OCI-LY3 (cell line): ENCODE results near the gene ZNF561.
A peak's percentile ranks its signal among the peaks of the same experiment; 100 is the strongest.

Source experiments
- H2AFZ ChIP-seq: fragments of 200-600, 300-600 bp; shearing (Covaris generic); 2 replicates; pipeline ENCODE4 v1.6.0; 2014; ENCODE audit warnings: antibody characterized with exemption, low read depth, low read length
- H3K27ac ChIP-seq: fragments of 200-600, 300-600 bp; sonication (generic); 2 replicates; pipeline ENCODE4 v1.5.1; 2014; ENCODE audit warnings: mild to moderate bottlenecking, low read length, moderate library complexity, mixed read lengths
- H3K27me3 ChIP-seq: fragments of 200-600, 300-600 bp; sonication (generic); 2 replicates; pipeline ENCODE4 v1.6.1; 2014; ENCODE audit warnings: low read depth, low read length, mixed read lengths
- H3K36me3 ChIP-seq: fragments of 200-600, 300-600 bp; sonication (generic); replicated peaks from 2 replicates; pipeline ENCODE3; 2014; ENCODE audit warnings: low read depth, low read length, mixed read lengths
- H3K4me1 ChIP-seq: fragments of 300-600, 200-600 bp; sonication (generic); 2 replicates; pipeline ENCODE4 v1.6.1; 2014; ENCODE audit warnings: low read length, mixed read lengths
- H3K4me2 ChIP-seq: fragments of 200-600, 300-600 bp; sonication (generic); 2 replicates; pipeline ENCODE4 v1.6.1; 2014; ENCODE audit warnings: low read length, mixed read lengths
- H3K4me3 ChIP-seq: fragments of 300-600, 200-600 bp; sonication (generic); 2 replicates; pipeline ENCODE4 v1.5.1; 2014; ENCODE audit warnings: antibody characterized with exemption, mild to moderate bottlenecking, low read length, moderate library complexity
- H3K79me2 ChIP-seq: fragments of 300-600, 200-600 bp; shearing (Covaris generic); 2 replicates; pipeline ENCODE4 v1.6.1; 2014; ENCODE audit warnings: mild to moderate bottlenecking, low read length, mixed read lengths
- H3K9ac ChIP-seq: fragments of 300-600, 200-600 bp; shearing (Covaris generic); 2 replicates; pipeline ENCODE4 v1.6.0; 2014; ENCODE audit warnings: mild to moderate bottlenecking, low read length, moderate library complexity
- H3K9me3 ChIP-seq: fragments of 200-600, 300-600 bp; shearing (Covaris generic); 2 replicates; pipeline ENCODE4 v1.6.1; 2014; ENCODE audit warnings: low read length, mixed read lengths; ENCODE audit not compliant: insufficient read depth
- H4K20me1 ChIP-seq: fragments of 200-600, 300-600 bp; sonication (generic); 2 replicates; pipeline ENCODE4 v1.6.1; 2016; ENCODE audit warnings: low read length, mixed read lengths; ENCODE audit not compliant: insufficient read depth
- CTCF ChIP-seq: fragments of 200-600, 300-600 bp; sonication (generic); IDR thresholded peaks from 2 replicates; pipeline ENCODE4 v1.5.1; 2014; ENCODE audit warnings: antibody characterized with exemption, low read length, low read depth
- EZH2phosphoT487 ChIP-seq: fragments of 200-600 bp; shearing (Covaris generic); IDR thresholded peaks from 2 replicates; pipeline ENCODE4 v1.6.1; 2018; ENCODE audit warnings: antibody characterized with exemption, mixed run types, low read depth

ZNF561 gene

DNA sequence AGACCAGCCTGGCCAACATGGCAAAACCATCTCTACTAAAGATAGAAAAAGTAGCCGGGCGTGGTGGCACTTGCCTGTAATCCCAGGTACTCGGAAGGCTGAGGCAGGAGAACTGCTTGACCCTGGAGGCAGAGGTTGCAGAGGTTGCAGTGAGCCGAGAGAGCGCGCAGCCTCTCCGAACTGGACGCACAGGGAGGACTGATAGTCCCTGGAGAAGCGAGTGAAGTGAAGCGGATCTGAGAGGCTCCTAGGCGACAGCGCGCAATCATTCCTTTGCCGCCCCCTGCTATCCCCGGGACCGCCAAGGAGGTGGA is 233 bp downstream of the ZNF561 start:
- H3K9me3 ChIP-seq = no peaks in the 10 kb centered on the region
- peak overlapping the region; percentile 74 for H3K27ac ChIP-seq
- no peaks in the 10 kb centered on the region for H3K27me3 ChIP-seq
- peak overlapping the region; percentile 79 for H3K4me3 ChIP-seq
- peaks cover 22% of the 10 kb centered on the region for H3K79me2 ChIP-seq
- peaks cover 9% of the 10 kb centered on the region; the same call in 1 of the 2 replicates for H3K4me1 ChIP-seq
- peaks cover 7% of the 10 kb centered on the region for H3K36me3 ChIP-seq
- H2AFZ ChIP-seq = peak overlapping the region; percentile 91
- no peaks in the 10 kb centered on the region for H4K20me1 ChIP-seq
- peak overlapping the region; percentile 82 for H3K9ac ChIP-seq
- no peak for TF ChIP-seq CTCF
- no peak for TF ChIP-seq EZH2phosphoT487
- peak overlapping the region; percentile 75 for H3K4me2 ChIP-seq

- TF ChIP-seq EZH2phosphoT487 (no peak), CTCF (no peak)
- H3K27me3 ChIP-seq = no peaks in the 10 kb centered on the region
- H3K4me2 ChIP-seq = no peak overlapping the region
- H3K36me3 ChIP-seq = peaks cover 53% of the 10 kb centered on the region
- H3K79me2 ChIP-seq = peaks cover 15% of the 10 kb centered on the region
- peaks cover 3% of the 10 kb centered on the region; the same call in 1 of the 2 replicates for H3K9me3 ChIP-seq
- H4K20me1 ChIP-seq = no peaks in the 10 kb centered on the region
- no peak overlapping the region for H2AFZ ChIP-seq
- no peak overlapping the region for H3K27ac ChIP-seq
- no peak overlapping the region for H3K9ac ChIP-seq
- H3K4me1 ChIP-seq = peaks cover 7% of the 10 kb centered on the region; the same call in 1 of the 2 replicates
- H3K4me3 ChIP-seq = no peak overlapping the region
Observed at GRCh38 chr19:9615844-9616243, 5.2 kb downstream of the ZNF561 start.

DNA sequence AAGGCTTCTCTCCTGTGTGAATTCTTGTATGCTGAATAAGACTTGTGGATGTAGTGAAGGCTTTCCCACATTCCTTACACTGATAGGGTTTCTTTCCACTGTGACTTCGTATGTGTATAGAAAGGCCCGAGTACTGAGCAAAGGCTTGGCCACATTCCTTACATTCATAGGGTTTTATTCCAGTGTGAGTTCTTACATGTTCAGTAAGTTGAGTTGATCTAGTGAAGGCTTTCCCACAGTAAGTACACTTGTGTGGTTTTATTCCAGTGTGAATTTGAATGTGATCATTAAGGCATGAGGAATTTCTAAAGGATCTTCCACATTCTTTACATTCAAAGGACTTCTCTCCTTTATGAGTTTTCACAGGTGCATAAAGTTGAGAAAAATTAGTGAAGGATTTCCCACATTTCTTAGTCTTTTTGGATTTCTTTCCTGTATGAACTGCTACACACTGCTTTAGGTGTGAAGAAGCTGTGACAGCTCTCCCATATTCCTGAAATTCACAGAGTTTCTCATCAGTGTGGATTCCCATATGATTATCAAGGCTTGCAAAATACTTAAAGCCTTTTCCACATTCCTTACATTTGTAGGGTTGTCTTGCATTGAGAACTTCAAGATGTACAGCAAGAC is 10.4 kb downstream of the ZNF561 start:
- peaks cover 8% of the 10 kb centered on the region; the same call in 1 of the 2 replicates for H3K9me3 ChIP-seq
- no peaks in the 10 kb centered on the region for H3K79me2 ChIP-seq
- H3K27me3 ChIP-seq = no peaks in the 10 kb centered on the region
- TF ChIP-seq CTCF = no peak
- TF ChIP-seq EZH2phosphoT487 = no peak
- H3K4me3 ChIP-seq = no peak overlapping the region
- H3K9ac ChIP-seq = no peak overlapping the region
- peaks cover 76% of the 10 kb centered on the region for H3K36me3 ChIP-seq
- H4K20me1 ChIP-seq = no peaks in the 10 kb centered on the region; the same call in 1 of the 2 replicates
- H3K27ac ChIP-seq = no peak overlapping the region
- H3K4me1 ChIP-seq = no peaks in the 10 kb centered on the region
- H3K4me2 ChIP-seq = no peak overlapping the region
- no peak overlapping the region for H2AFZ ChIP-seq

- H3K4me2 ChIP-seq = no peak overlapping the region
- H3K9ac ChIP-seq = no peak overlapping the region
- H2AFZ ChIP-seq = no peak overlapping the region
- H3K27ac ChIP-seq = no peak overlapping the region
- H3K4me3 ChIP-seq = no peak overlapping the region
- no peaks in the 10 kb centered on the region; the same call in 1 of the 2 replicates for H4K20me1 ChIP-seq
- H3K36me3 ChIP-seq = peaks cover 61% of the 10 kb centered on the region
- H3K79me2 ChIP-seq = no peaks in the 10 kb centered on the region
- TF ChIP-seq CTCF (no peak), EZH2phosphoT487 (no peak)
- H3K27me3 ChIP-seq = no peaks in the 10 kb centered on the region
- peaks cover 8% of the 10 kb centered on the region; the same call in 1 of the 2 replicates for H3K9me3 ChIP-seq
- no peaks in the 10 kb centered on the region for H3K4me1 ChIP-seq
Observed at GRCh38 chr19:9608912-9609311, 12.1 kb downstream of the ZNF561 start.
